OCI-LY1 (cell line): ENCODE data around the gene MAP2K7.
"Not testable (repeated sequence)": the region's sequence is repeated elsewhere in the genome, so short reads cannot be mapped to it uniquely, and the experiment has no call there.

ENCODE experiments used
- H2AFZ ChIP-seq: fragments of 200-600 bp; sonication (generic), shearing (Covaris generic); 2 replicates; pipeline ENCODE4 v1.6.0; 2014; ENCODE audit warnings: antibody characterized with exemption, mild to moderate bottlenecking, low read length
- H3F3A ChIP-seq: fragments of 200-600 bp; sonication (generic), shearing (Covaris generic); 2 replicates; pipeline ENCODE4 v1.6.0; 2014; ENCODE audit warnings: mild to moderate bottlenecking, antibody characterized with exemption, low read length, moderate library complexity; ENCODE audit not compliant: insufficient read depth
- H3K27ac ChIP-seq: fragments of 200-600 bp; sonication (generic); 2 replicates; pipeline ENCODE4 v1.5.1; 2014; ENCODE audit warnings: low read length, mixed run types, mild to moderate bottlenecking, low read depth; ENCODE audit not compliant: poor library complexity, severe bottlenecking
- H3K27me3 ChIP-seq: fragments of 200-600 bp; sonication (generic); 2 replicates; pipeline ENCODE4 v1.6.0; 2014; ENCODE audit warnings: antibody characterized with exemption, mild to moderate bottlenecking, low read length, moderate library complexity; ENCODE audit not compliant: insufficient read depth
- H3K36me3 ChIP-seq: fragments of 200-600 bp; sonication (generic); 2 replicates; pipeline ENCODE4 v1.6.1; 2014; ENCODE audit warnings: mild to moderate bottlenecking, antibody characterized with exemption, low read length, moderate library complexity, mixed read lengths; ENCODE audit not compliant: insufficient read depth
- H3K4me1 ChIP-seq: fragments of 200-600 bp; sonication (generic); 2 replicates; pipeline ENCODE4 v1.5.1; 2014; ENCODE audit warnings: mild to moderate bottlenecking, low read length, moderate library complexity; ENCODE audit not compliant: insufficient read depth, severe bottlenecking
- H3K4me2 ChIP-seq: fragments of 200-600 bp; sonication (generic), shearing (Covaris generic); 2 replicates; pipeline ENCODE4 v1.6.1; 2014; ENCODE audit warnings: low read length
- H3K4me3 ChIP-seq: fragments of 200-600 bp; sonication (generic); 2 replicates; pipeline ENCODE4 v1.5.1; 2014; ENCODE audit warnings: low read length, low read depth, mild to moderate bottlenecking, mixed read lengths; ENCODE audit not compliant: poor library complexity, severe bottlenecking
- H3K79me2 ChIP-seq: fragments of 200-600 bp; shearing (Covaris generic); 2 replicates; pipeline ENCODE4 v1.6.1; 2016; ENCODE audit warnings: mixed run types, low read length, mixed read lengths; ENCODE audit not compliant: insufficient read depth
- H3K9ac ChIP-seq: fragments of 200-600 bp; sonication (generic), shearing (Covaris generic); 2 replicates; pipeline ENCODE4 v1.6.1; 2014; ENCODE audit warnings: mild to moderate bottlenecking, low read length, mixed read lengths
- H3K9me2 ChIP-seq: fragments of 200-600 bp; sonication (generic), shearing (Covaris generic); 2 replicates; pipeline ENCODE4 v1.6.1; 2014; ENCODE audit warnings: low read depth, mild to moderate bottlenecking, low read length, mixed read lengths
- H3K9me3 ChIP-seq: fragments of 200-600 bp; shearing (Covaris generic); 2 replicates; pipeline ENCODE4 v1.6.1; 2014; ENCODE audit warnings: low read length, mixed read lengths
- H4K20me1 ChIP-seq: fragments of 200-600 bp; sonication (generic), shearing (Covaris generic); 2 replicates; pipeline ENCODE4 v1.6.0; 2016; ENCODE audit warnings: mild to moderate bottlenecking, low read length; ENCODE audit not compliant: insufficient read depth
- CTCF ChIP-seq: fragments of 200-600 bp; sonication (generic), shearing (Covaris generic); IDR thresholded peaks from 2 replicates; pipeline ENCODE4 v1.5.1; 2017; ENCODE audit warnings: mild to moderate bottlenecking, antibody characterized with exemption, low read length, moderate library complexity, mixed read lengths
- EZH2 ChIP-seq: fragments of 200-600 bp; sonication (generic), shearing (Covaris generic); IDR thresholded peaks from 2 replicates; pipeline ENCODE4 v1.8.0; 2017; ENCODE audit warnings: borderline replicate concordance, mixed run types, mild to moderate bottlenecking, antibody characterized with exemption, low read length, moderate library complexity, mixed read lengths

The MAP2K7 gene

GRCh38 chr19:7887408-7888144, 16.1 kb upstream of the MAP2K7 start:
- no peak overlapping the region for H3K4me3 ChIP-seq
- no peak overlapping the region for H2AFZ ChIP-seq
- H3K27ac ChIP-seq, result no peak overlapping the region

GRCh38 chr19:7888145-7888825, 15.4 kb upstream of the MAP2K7 start, which contains the start of gene LRRC8E:
LRRC8E (plus strand) TSS chr19:7888510; CDS start chr19:7895604, 7,094 bp downstream.
- Histone ChIP-seq H3K4me2 (no peak within 1 kb of the TSS), H2AFZ (no peak within 1 kb of the TSS), H3K9me3 (no peaks in the 10 kb centered on the region), H3K4me1 (no peaks in the 10 kb centered on the region), H3K36me3 (no peaks in the 10 kb centered on the region), H3K4me3 (no peak within 1 kb of the TSS), H3K27me3 (no peaks in the 10 kb centered on the region), H3K79me2 (no peaks in the 10 kb centered on the region), H4K20me1 (no peaks in the 10 kb centered on the region), H3K9me2 (no peaks in the 10 kb centered on the region), H3K9ac (no peak within 1 kb of the TSS), H3K27ac (no peak within 1 kb of the TSS), H3F3A (no peaks in the 10 kb centered on the region)
- TF ChIP-seq CTCF, result no peak
- no peak for TF ChIP-seq EZH2

More at GRCh38 chr19:7887408-7888144, 16.1 kb upstream of the MAP2K7 start:
- no peaks in the 10 kb centered on the region for H4K20me1 ChIP-seq
- no peaks in the 10 kb centered on the region for H3K9me2 ChIP-seq
- no peaks in the 10 kb centered on the region for H3F3A ChIP-seq
- TF ChIP-seq EZH2 (no peak), CTCF (no peak)
- H3K9ac ChIP-seq, result no peak overlapping the region
- no peaks in the 10 kb centered on the region for H3K36me3 ChIP-seq
- H3K79me2 ChIP-seq, result no peaks in the 10 kb centered on the region
- H3K4me2 ChIP-seq, result no peak overlapping the region
- H3K4me1 ChIP-seq, result no peaks in the 10 kb centered on the region
- H3K27me3 ChIP-seq, result no peaks in the 10 kb centered on the region
- H3K9me3 ChIP-seq, result no peaks in the 10 kb centered on the region

GRCh38 chr19:7888826-7889217, 14.9 kb upstream of the MAP2K7 start:
- H3K4me1 ChIP-seq, result no peaks in the 10 kb centered on the region
- H3K9ac ChIP-seq, result no peak overlapping the region
- H3F3A ChIP-seq, result no peaks in the 10 kb centered on the region
- H3K79me2 ChIP-seq, result no peaks in the 10 kb centered on the region
- H3K27me3 ChIP-seq, result no peaks in the 10 kb centered on the region
- H3K4me2 ChIP-seq, result no peak overlapping the region
- H2AFZ ChIP-seq, result no peak overlapping the region
- H3K27ac ChIP-seq, result no peak overlapping the region
- TF ChIP-seq EZH2 (no peak), CTCF (no peak)
- no peaks in the 10 kb centered on the region for H3K9me2 ChIP-seq
- no peaks in the 10 kb centered on the region for H3K9me3 ChIP-seq
- H4K20me1 ChIP-seq, result no peaks in the 10 kb centered on the region
- no peak overlapping the region for H3K4me3 ChIP-seq
- H3K36me3 ChIP-seq, result no peaks in the 10 kb centered on the region

GRCh38 chr19:7893362-7894101, 10.1 kb upstream of the MAP2K7 start:
- H3K79me2 ChIP-seq, H3K4me1 ChIP-seq, H3K9me3 ChIP-seq, H3K4me2 ChIP-seq, H3K9ac ChIP-seq, H3K4me3 ChIP-seq, H3F3A ChIP-seq, H3K36me3 ChIP-seq, H3K27ac ChIP-seq, H4K20me1 ChIP-seq, H3K27me3 ChIP-seq, H2AFZ ChIP-seq, H3K9me2 ChIP-seq: not testable (repeated sequence)
